WI38 (cell line): Measurements from ENCODE around the gene EIF3F.
A peak's percentile ranks its signal among the peaks of the same experiment; 100 is the strongest.

Source experiments
- H3K4me3 ChIP-seq: 2 replicates; pipeline ENCODE4 v1.5.1; 2011; ENCODE audit warnings: low read depth, mild to moderate bottlenecking, control low read depth, low read length
- TF ChIP-seq, protein P1 (sequence below): IDR thresholded peaks from 2 replicates; pipeline ENCODE4 v1.5.1; 2012; ENCODE audit warnings: low read depth, mild to moderate bottlenecking, control low read depth, low read length

The EIF3F gene

GRCh38 chr11:8016440-8016839 is 29.3 kb downstream of the EIF3F start:
- H3K4me3 ChIP-seq, result peak overlapping the region; percentile 34
- TF ChIP-seq, protein P1, sequence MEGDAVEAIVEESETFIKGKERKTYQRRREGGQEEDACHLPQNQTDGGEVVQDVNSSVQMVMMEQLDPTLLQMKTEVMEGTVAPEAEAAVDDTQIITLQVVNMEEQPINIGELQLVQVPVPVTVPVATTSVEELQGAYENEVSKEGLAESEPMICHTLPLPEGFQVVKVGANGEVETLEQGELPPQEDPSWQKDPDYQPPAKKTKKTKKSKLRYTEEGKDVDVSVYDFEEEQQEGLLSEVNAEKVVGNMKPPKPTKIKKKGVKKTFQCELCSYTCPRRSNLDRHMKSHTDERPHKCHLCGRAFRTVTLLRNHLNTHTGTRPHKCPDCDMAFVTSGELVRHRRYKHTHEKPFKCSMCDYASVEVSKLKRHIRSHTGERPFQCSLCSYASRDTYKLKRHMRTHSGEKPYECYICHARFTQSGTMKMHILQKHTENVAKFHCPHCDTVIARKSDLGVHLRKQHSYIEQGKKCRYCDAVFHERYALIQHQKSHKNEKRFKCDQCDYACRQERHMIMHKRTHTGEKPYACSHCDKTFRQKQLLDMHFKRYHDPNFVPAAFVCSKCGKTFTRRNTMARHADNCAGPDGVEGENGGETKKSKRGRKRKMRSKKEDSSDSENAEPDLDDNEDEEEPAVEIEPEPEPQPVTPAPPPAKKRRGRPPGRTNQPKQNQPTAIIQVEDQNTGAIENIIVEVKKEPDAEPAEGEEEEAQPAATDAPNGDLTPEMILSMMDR, result no peak

- TF ChIP-seq, protein P1, result no peak
- H3K4me3 ChIP-seq, result no peak overlapping the region
Measured at GRCh38 chr11:8017071-8017470, 29.9 kb downstream of the EIF3F start.

- H3K4me3 ChIP-seq, result no peak overlapping the region; the same call in 1 of the 2 replicates
- TF ChIP-seq, protein P1, result no peak
Measured at GRCh38 chr11:8017894-8018483, 30.9 kb downstream of the EIF3F start.

DNA sequence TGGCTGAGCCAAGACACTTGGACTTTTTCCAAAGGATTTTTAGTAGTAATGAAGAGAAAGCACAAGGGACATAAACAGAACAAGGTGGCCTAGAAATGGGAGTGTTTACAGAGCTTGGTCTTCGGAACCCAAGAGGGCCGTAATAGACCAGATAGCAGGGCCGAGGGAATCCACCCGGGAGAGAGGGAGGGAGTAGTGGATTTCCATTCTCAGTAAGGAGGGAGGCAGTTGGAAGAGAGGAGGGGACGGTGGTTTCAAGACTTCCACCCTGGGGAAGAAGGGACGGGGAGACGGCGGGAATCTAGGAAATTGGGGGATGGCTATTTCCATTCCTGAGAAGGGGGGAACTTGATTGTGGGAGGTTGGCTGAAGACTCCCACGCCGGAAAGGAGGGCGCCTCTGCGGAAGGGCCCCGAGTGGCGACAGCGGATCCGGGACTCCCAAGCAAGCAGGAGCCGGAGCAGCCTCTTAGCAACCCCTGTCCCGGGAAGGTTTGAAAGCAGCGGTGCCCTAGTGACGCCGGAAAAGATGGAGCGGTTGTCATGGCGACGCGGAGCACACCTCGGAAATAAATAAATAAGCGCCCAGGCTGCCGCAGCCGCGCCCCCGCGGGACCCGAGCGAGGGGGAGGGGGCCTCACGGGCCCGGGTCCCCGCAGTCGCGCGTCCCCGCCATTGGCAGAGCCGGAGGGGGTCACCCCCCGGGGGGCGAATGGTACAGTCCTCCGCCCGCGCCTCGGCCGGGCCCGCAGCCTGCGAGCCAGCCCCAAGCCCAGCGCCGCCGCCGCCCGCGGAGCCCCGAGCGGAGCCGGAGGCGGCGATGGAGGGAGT is 31.6 kb downstream of the EIF3F start:
- H3K4me3 ChIP-seq, result peak overlapping the region; percentile 69
- TF ChIP-seq, protein P1, result no peak

- TF ChIP-seq, protein P1, result no peak
- peak overlapping the region; percentile 69 for H3K4me3 ChIP-seq
Measured at GRCh38 chr11:8019314-8020243, 32.4 kb downstream of the EIF3F start.

GRCh38 chr11:8020244-8020597 is 33.1 kb downstream of the EIF3F start:
- H3K4me3 ChIP-seq, result peak overlapping the region; percentile 69
- TF ChIP-seq, protein P1, result no peak

DNA sequence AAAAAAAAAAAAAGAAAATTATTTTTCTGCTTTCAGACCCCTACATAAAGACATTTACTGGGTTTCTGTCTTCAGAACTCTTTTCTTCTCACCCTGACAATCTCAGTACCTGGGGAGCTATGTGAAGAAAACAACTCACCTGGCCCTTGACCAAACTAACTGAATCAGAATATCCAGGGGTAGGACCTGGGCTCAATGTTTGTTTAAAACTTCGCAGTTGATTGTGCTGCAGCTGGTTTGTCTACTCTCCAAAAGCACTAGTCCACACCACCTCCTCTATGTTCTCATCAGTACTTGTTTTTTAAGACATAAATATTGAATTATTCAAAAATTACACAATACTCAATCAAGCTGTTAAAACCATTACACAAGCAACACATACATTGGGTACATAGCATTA is 34.8 kb downstream of the EIF3F start:
- H3K4me3 ChIP-seq, result no peak overlapping the region
- TF ChIP-seq, protein P1, result no peak
